IMR-90 (cell line): Measurements from ENCODE around the gene COTL1.

Experiments used
- CHD1 ChIP-seq: IDR thresholded peaks from 2 replicates; pipeline ENCODE4 v1.6.1; 2012; ENCODE audit warnings: low read depth, low read length, improper control_type of control experiment
- FOS ChIP-seq: fragments of 150-350 bp; IDR thresholded peaks from 2 replicates; pipeline ENCODE4 v1.6.1; 2016; ENCODE audit warnings: low read depth, low read length
- POLR2A ChIP-seq: IDR thresholded peaks from 2 replicates; pipeline ENCODE4 v1.6.1; 2012; ENCODE audit warnings: mild to moderate bottlenecking, low read depth, low read length
- TF ChIP-seq, protein P1 (sequence below): conservative IDR thresholded peaks from 2 replicates; pipeline ENCODE4 v1.5.1; 2012; ENCODE audit warnings: mild to moderate bottlenecking, low read depth, low read length, improper control_type of control experiment

DNA sequence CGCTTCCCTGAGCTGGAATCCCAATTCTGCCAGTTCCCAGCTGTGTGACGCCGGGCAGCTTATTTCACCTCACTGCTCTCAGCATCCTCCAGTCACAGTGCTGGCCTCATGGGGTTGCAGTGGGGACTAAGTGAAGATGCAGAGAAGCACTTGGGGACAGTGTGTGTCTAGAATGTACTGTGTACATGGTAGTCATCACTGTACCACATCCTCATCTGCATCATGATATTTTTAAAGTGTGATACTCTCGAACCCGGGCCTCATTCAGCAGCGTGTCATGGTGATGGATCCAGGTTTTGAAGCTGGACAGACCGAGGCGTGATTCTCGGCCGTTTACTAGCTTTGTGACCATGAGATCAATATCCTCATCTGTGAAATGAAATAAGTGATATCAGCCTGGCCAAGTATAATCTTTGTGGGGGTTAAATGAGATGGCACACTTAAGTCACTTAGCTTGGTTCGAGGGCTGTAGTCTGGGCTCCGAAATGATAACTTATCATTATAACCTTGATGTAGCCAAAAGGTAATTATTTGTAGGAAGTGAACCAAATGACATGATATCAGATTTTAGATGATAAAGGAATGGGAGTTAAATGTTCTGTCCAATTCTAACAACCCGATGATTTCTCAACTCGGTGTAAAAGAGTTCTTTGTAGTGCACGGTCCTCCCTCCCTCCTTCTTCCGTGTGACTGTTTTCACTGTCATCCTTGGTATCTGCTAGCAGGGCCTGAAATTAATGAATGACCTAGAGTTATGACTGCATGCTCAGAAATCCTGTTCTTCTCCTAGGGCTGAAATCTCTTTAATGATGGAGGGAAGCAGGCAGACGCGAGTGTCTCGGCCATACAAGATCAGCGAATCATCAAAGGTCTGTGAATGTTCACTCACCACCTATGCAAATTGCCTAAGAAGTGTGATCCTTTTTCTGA, 32.4 kb upstream of the COTL1 start:
- TF ChIP-seq POLR2A (no peak), FOS (0 out of 2 replicates have a peak, but pooled peaks have one; percentile 29), CHD1 (no peak)
- TF ChIP-seq, protein P1, sequence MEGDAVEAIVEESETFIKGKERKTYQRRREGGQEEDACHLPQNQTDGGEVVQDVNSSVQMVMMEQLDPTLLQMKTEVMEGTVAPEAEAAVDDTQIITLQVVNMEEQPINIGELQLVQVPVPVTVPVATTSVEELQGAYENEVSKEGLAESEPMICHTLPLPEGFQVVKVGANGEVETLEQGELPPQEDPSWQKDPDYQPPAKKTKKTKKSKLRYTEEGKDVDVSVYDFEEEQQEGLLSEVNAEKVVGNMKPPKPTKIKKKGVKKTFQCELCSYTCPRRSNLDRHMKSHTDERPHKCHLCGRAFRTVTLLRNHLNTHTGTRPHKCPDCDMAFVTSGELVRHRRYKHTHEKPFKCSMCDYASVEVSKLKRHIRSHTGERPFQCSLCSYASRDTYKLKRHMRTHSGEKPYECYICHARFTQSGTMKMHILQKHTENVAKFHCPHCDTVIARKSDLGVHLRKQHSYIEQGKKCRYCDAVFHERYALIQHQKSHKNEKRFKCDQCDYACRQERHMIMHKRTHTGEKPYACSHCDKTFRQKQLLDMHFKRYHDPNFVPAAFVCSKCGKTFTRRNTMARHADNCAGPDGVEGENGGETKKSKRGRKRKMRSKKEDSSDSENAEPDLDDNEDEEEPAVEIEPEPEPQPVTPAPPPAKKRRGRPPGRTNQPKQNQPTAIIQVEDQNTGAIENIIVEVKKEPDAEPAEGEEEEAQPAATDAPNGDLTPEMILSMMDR = no peak
